SKM-1 (cell line): ENCODE results near the gene ANKRD35.
"Not testable (repeated sequence)": the region's sequence is repeated elsewhere in the genome, so short reads cannot be mapped to it uniquely, and the experiment has no call there.

Source experiments
- DNase-seq: peaks from one replicate; lab custom pipeline; 2025; ENCODE audit not compliant: unreplicated experiment; lab: John Stamatoyannopoulos, UW

The ANKRD35 gene

GRCh38 chr1:145885738-145886287, at the start of gene ANKRD35:
TSS of gene ANKRD35 (minus strand) at chr1:145885866. CDS start at chr1:145885758, 108 bp downstream.
- peak; percentile 65 for DNase-seq

- DNase-seq: peak; percentile 57
These were observed 46.9 kb upstream of the ANKRD35 start for GRCh38 chr1:145932522-145933009.

- DNase-seq: no peak
These were observed 42.4 kb upstream of the ANKRD35 start for GRCh38 chr1:145927916-145928643.

DNA sequence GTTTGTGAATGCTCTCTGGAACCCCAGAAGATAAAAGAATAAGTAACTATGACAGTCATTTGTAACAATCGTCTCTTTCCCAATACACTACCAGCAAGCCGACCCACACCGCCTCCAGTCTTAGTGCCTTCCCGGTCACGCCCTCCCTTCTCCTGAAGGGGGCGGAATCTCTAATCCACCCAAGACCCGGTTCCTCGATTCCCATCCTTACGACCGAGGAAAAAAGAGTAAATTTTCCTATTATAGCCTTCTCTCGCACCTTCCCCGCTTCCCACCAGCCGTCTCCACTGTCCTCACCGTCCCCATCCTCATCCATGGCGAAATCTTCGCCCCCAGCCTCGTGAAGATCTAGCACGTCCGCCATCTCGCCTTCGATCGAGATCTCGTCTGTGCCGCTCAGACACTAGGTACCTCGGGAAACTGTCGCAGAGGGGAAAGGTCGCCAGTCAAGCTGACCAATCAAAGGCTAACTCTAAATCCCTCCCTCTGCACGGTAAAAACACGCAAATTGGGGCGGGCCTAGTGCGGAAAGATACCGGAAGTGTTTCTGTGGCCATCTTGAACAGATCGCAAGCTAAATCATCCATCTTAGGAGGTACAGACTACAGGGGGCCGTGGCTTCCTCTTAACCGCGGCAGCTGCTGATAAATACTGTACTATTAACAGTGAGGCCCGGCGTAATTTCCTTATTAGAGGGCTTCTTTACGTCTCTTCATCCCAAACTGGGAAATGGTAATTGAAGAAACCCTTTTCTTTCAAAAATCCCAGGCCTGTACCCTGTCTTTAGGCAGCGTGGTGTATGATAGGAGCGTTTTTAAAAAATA, 41.6 kb upstream of the ANKRD35 start, which contains the start of gene RBM8A:
Gene RBM8A, minus strand, starts transcription at position 422 of the 824 bp plus-strand sequence. Its CDS starts 58 bp downstream, at position 364.
- peak; percentile 100 for DNase-seq

GRCh38 chr1:145926686-145927062, 41.0 kb upstream of the ANKRD35 start:
- no peak for DNase-seq

DNA sequence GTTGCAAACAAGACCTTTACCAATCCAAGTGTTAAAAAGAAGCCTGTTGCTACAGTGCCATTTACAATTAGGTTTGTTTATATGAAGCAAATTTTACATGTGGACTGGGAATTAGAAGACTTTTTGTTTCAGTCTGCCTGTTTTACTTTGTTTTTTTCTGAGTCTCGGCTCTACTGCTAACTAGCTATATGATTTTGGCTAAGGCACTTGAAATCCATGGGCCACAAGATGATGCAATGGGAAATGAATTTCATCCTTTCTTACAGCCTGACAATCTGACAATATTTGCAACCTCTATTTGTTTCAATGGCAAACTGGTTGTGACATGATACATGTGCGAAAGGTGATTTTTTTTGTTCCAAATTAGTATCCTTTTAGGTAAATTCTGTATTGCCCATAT, 36.6 kb upstream of the ANKRD35 start:
- no peak for DNase-seq

DNA sequence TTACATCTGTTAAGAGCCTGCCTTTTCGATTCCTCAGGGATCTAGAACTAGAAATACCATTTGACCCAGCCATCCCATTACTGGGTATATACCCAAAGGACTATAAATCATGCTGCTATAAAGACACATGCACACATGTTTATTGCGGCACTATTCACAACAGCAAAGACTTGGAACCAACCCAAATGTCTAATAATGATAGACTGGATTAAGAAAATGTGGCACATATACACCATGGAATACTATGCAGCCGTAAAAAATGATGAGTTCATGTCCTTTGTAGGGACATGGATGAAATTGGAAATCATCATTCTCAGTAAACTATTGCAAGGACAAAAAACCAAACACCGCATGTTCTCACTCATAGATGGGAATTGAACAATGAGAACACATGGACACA, 34.6 kb upstream of the ANKRD35 start:
- not testable (repeated sequence) for DNase-seq

- no peak for DNase-seq
These were observed 33.6 kb upstream of the ANKRD35 start for GRCh38 chr1:145918992-145919939.

DNA sequence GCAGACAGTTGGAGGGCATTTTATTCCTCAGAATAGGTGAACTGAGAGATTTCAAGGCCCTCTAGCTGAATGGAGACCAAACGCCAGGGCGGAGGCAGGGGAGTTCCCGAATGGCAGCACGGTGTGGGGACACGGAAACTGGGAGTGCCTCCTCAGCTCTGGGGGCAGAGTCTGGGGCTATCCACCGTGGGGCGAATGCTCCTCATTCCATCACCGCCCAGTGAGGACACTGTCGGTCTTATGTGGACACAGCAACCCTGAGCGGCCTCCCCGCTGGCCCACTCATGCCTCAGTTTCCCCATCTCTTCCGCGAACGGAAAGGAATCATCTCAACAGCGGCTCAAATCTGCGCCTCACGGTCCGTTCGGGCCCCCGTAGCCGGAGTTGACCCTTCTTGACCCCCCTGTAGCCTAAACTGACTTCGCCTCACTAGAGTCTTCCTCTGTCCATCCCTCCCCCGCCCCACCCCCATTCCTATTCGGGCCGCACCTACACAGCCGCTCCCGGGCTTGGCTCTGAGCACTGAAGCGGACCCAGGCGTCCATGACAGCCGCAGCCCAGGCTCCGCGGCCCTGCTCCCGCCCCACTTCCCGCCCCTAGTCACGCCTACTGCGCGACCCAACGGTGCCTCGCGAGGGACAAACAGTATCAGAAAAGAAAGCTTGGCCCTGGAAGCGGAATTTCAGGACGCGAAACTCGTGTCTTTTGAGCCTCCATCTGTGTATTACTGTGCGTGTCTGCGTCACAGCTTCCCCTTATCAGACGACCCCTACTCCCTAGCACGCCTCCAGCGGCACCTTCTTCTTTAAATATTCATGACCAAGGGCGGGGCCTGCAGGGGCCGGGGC, 32.7 kb upstream of the ANKRD35 start, which contains the start of gene PEX11B:
Gene PEX11B, minus strand, starts transcription at position 574 of the 848 bp plus-strand sequence. Its CDS starts 29 bp downstream, at position 545.
- peak; percentile 91 for DNase-seq

GRCh38 chr1:145917595-145917994, 31.9 kb upstream of the ANKRD35 start:
- DNase-seq: no peak

GRCh38 chr1:145916745-145917144, 31.1 kb upstream of the ANKRD35 start:
- DNase-seq: no peak

DNA sequence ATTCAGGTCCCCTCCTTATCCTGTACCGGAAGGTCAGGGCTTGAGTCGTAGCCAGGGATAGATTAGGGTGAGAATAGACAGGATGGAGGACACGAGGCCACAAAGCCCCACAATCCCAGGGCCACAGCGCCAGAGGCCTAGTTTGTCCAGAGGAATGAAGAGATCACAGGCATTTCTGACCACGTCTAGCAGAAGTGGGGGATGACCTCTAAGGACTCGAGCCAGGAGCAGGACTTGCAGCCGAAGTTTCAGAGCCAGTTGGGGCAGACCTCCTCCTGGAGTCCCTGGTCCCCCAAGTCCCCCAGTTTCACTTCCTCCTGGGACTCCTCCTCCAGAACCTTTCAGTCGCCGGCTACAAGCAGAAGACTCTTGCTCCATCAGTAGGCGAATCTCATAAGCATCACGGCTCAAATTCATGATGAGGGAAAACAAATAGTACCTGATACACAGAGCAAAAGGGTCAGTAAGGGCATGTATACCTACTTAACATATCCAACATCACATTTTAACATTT, 26.5 kb upstream of the ANKRD35 start:
- DNase-seq: no peak

GRCh38 chr1:145908653-145909052, 23.0 kb upstream of the ANKRD35 start:
- DNase-seq: no peak

DNA sequence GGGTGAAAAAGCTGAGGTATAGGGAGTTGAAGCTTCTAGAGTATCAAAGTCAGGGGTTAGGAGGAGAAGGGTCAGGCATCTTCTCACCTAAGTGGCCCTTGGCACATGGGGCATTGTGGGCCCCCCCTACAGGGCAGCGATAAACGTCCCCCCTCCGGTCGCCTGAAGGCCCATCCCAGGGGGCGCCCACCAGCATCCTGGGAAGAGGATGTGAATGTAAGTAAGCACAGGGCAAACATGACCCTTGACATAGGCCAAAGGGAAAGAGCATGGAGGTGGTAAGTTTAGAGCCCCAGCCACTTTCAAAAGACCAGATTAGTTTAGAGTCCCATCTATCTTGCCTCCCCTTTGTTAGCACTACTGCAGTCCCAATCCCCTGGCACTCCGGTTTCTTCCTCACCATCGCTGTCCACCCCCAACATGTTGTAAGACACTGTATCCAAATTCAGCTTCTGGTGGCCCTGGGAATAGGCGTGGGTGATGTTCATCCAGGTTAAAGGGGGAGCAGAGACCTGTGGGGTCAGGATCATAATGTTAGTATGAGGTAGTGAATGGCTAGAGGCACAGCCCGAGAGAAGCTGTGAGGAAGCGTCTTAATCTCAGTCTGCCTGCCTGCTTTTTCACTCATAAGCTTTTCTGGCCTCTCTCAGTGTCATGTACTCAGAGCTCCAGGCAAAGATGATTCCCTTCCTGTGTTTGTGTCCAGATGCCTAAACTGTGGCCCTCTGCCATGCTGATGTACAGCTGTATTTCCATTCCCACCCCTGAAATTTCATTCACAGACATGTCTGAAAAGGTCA, 21.5 kb upstream of the ANKRD35 start:
- DNase-seq: no peak

- DNase-seq: no peak
These were observed 15.8 kb upstream of the ANKRD35 start for GRCh38 chr1:145901312-145902021.

DNA sequence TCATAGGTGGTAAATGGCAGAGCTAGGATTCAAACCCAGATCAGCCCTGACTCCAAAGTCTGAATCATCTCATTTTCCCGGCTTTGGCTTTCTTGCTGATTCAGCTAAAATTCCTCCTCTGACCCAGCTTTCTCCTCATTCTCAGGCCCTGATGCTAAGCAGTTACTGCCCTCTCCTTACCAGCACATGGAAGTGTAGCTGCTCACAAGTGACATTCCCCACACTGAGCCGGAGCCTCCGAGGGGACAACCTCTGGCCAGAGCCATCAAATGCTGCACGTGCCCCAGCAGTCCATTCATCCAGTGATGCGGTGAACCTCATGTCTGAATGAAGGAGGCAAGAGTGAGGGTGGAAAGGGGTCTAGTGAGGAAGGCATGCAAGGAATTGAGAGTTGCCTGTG, 13.1 kb upstream of the ANKRD35 start:
- no peak for DNase-seq

DNA sequence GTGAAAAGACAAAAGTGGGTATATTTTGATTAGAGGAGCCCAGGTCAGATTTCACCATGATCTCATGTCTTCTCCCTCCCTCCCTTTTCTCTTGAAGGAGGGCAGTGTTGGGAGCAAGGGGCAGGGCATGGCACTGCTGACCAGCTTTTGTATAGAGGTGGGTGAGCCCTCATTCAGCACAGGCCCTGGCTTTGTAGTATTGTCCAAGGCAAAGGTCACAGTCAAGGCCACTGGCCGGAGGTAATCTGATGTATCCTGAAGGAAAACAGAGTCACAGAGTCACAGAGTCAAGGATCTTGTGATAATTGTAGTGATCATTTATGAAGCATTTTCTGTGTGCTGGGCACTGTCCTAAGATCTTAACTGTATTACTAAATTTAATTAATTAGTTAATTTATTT, 12.3 kb upstream of the ANKRD35 start:
- no peak for DNase-seq

DNA sequence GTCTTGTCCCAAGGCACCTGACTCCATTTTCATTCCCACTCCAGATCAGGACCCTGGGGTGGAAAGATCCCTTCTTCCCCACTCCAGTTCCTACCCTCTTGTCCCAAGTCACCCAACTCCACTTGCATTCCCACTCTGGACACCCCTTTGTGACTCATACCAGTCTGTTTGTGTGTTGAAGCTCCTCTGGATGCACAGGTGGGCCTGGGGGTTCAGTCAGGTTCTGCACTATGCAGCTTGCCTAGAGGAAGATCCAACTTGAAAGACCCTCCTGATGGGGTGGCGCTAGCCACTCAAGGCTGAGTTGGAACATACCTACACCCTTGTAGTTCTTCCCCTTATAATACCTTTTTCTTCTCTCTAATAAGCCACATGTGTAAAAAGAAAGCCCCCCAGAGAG, 9.8 kb upstream of the ANKRD35 start:
- DNase-seq: no peak
